GM12874 (cell line): ENCODE measurements around the gene SLC51B.

ENCODE experiments used
- CTCF ChIP-seq: IDR thresholded peaks from 2 replicates; pipeline ENCODE4 v1.5.1; 2011; ENCODE audit warnings: low read depth, mild to moderate bottlenecking, control low read depth, low read length, moderate library complexity; ENCODE audit not compliant: insufficient read depth

The SLC51B gene

GRCh38 chr15:65096481-65097385 lies 51.5 kb downstream of the SLC51B start:
- no peak for TF ChIP-seq CTCF

DNA sequence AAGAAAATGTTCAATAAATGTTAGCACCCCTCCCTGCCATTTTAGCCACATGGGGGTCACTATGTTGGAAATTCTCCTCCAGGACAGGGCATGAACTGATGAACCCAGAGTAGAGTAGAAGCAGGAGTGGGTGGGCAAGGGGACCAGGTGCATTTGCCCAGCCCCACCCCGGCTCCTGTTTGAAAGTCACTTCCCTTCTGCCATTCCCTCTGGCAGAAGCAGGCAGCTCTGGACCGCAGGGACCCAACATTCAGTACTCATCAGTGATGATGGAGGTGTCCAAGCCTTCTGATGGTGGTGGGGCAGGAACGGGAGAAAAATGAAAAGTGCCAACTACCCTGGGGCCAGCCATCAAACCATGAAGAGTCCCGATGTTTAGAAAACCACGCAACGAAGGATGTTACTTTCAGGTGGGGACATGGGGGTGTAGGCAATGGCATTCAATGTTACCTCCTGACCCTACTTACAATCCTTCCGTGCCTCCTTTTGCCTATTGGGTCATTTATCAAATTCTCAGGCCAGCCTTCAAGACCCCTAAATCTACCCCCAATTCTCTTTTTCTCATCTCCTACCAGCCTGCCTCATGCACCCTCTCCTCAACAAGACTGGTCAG lies 52.6 kb downstream of the SLC51B start:
- TF ChIP-seq CTCF, result no peak

GRCh38 chr15:65099336-65099735 lies 54.1 kb downstream of the SLC51B start:
- TF ChIP-seq CTCF, result no peak

DNA sequence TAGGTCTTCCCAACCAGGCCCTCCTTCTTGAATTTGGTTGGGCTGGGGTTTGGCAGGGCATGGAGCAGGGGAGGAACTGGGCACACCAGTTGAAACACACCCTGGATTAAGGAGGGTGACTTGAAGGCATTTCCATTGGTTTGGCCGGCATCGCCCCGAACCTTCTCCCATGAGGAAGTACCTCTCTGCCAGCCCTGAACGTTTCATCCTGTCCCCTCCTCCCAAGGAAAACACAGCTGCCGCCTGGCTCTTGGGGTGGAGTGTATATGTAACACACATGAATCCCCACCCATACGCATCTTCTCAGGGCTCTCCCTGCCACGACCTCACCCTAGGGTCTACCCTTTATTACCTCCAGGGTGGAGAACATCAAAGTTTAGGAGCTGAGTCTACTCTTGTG lies 55.3 kb downstream of the SLC51B start:
- TF ChIP-seq CTCF, result no peak

DNA sequence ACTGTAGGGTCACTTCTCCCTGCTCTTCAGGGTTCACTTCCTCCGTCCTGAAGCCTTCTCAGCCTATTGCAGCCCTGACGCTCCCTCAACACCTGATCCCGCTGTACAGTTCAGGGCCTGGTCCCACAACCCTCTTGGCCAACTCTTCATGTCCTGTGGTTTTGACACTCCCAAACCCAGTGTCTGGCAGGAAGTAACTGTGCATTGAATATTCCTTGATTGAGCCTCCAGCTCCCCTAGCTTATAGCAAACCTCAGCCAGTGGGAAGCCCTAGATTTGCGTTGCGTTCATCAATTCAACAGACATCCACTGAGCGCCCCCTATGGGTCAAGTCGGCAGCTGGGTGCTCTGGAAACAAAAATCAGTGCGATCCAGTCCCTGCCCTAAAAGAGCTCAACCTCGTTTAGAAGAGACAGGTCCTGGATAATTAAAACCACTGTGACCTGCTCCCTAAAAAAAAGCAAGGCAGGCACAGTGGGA lies 56.3 kb downstream of the SLC51B start:
- TF ChIP-seq CTCF, result peak; percentile 74

- no peak for TF ChIP-seq CTCF
Measured at GRCh38 chr15:65101891-65102708, 56.9 kb downstream of the SLC51B start.

DNA sequence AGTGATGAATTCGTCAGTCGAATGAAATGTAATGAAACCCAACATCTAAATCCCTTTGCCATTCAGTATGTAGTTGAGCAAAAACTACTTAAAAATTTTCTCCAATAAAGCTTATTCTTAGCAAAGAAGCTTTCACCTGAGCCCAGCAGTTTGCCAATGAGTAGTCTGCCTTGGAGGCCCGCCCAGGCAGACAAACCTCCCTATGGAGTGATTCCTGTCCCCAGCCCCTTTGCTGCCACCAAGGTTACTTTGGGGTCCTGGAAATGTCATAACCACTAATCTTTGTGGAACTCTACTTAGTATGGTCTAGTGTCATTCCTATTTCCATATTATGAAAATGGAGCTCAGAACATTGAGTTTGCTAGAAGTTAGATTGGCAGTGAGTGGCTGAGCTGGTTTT lies 57.7 kb downstream of the SLC51B start:
- TF ChIP-seq CTCF, result no peak
